Inflammatory macrophage treated with lipopolysaccharide for 1 hour (primary cell): ENCODE measurements around the gene NOS1.

ENCODE experiments used
- DNase-seq, 2 donors: peaks; one replicate each; pipeline ENCODE4 v3.0.0-alpha.2; 2020 to 2022

Gene NOS1

GRCh38 chr12:117363056-117363662 is 1.7 kb upstream of the NOS1 start:
- DNase-seq: no peak

- DNase-seq: no peak
Measured at GRCh38 chr12:117362391-117362790, 965 bp upstream of the NOS1 start.

- no peak for DNase-seq
Measured at GRCh38 chr12:117361905-117362304, 479 bp upstream of the NOS1 start.

GRCh38 chr12:117360551-117361346 is 677 bp downstream of the NOS1 start:
- no peak for DNase-seq

GRCh38 chr12:117360222-117360550 is 1.2 kb downstream of the NOS1 start:
- DNase-seq: no peak

GRCh38 chr12:117359029-117359845 is 2.2 kb downstream of the NOS1 start:
- no peak for DNase-seq

GRCh38 chr12:117356048-117356447 is 5.4 kb downstream of the NOS1 start:
- DNase-seq: no peak

- no peak for DNase-seq
Measured at GRCh38 chr12:117352883-117353282, 8.5 kb downstream of the NOS1 start.

- DNase-seq: no peak
Measured at GRCh38 chr12:117352206-117352605, 9.2 kb downstream of the NOS1 start.

GRCh38 chr12:117350140-117350539 is 11.3 kb downstream of the NOS1 start:
- no peak for DNase-seq

GRCh38 chr12:117347588-117347987 is 13.8 kb downstream of the NOS1 start:
- no peak for DNase-seq

GRCh38 chr12:117344716-117345115 is 16.7 kb downstream of the NOS1 start:
- no peak for DNase-seq

GRCh38 chr12:117343849-117344248 is 17.6 kb downstream of the NOS1 start:
- no peak for DNase-seq

GRCh38 chr12:117343296-117343695 is 18.1 kb downstream of the NOS1 start:
- DNase-seq: peak in 1 of 2 donors; percentile 3

GRCh38 chr12:117342682-117343081 is 18.7 kb downstream of the NOS1 start:
- no peak for DNase-seq

- DNase-seq: no peak
Measured at GRCh38 chr12:117342247-117342646, 19.2 kb downstream of the NOS1 start.

- no peak for DNase-seq
Measured at GRCh38 chr12:117339104-117339503, 22.3 kb downstream of the NOS1 start.

GRCh38 chr12:117334855-117335587 is 26.4 kb downstream of the NOS1 start:
- no peak for DNase-seq

GRCh38 chr12:117334051-117334450 is 27.4 kb downstream of the NOS1 start:
- DNase-seq: no peak

- no peak for DNase-seq
Measured at GRCh38 chr12:117333331-117333881, 28.0 kb downstream of the NOS1 start.

GRCh38 chr12:117331691-117332090 is 29.7 kb downstream of the NOS1 start:
- DNase-seq: no peak

GRCh38 chr12:117330441-117331113 is 30.8 kb downstream of the NOS1 start:
- DNase-seq: no peak
